Measurements from ENCODE around the gene TERT.
"Not testable (repeated sequence)": the region's sequence is repeated elsewhere in the genome, so short reads cannot be mapped to it uniquely, and the experiment has no call there.

The TERT gene

DNA sequence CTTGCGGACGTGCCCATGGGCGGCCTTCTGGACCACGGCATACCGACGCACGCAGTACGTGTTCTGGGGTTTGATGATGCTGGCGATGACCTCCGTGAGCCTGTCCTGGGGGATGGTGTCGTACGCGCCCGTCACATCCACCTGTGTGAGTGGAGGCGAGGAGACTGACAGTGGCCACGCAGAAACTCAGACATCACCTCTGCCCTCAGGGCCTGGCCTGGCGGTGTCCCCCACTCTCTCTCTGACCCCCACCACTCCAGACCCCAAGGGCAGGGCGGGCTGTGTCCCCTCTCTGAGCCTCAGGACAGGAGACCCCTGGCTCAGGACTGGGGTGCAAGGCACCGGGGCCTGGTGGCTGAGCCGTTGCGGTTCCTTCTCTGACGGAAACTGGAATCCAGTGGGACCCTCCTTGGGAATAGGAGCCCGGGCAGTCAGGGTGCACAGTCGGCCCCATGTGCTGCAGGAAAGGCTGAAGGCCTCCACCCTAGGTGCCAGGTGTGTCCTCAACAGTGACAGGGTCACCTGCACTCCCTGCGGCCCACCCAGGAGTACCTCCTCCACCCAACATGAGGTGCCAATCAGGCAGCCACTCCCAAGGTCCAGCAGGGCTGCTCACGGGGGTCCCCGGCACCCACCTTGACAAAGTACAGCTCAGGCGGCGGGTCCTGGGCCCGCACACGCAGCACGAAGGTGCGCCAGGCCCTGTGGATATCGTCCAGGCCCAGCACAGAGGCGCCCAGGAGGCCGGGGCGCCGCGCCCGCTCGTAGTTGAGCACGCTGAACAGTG is 16.0 kb downstream of the TERT start:
- no peak for DNase-seq (ENCODE audit: low read depth)

DNA sequence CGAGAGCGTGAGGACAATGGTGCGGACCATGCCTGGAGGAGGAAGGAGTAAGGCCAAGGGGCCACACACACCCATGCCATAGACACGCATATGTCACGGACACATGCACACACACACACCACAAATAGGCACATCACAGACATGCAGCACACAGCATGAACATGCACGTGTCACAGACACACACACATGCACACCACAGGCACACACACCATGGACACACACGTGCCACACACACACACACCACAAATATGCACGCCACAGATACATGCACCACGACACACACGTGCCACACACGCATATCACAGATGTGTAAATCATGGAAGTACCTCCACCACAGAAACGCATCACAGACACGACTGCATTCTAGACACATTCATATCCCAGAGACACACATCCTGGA is 16.7 kb downstream of the TERT start:
- DNase-seq (ENCODE audit: low read depth): no peak

DNA sequence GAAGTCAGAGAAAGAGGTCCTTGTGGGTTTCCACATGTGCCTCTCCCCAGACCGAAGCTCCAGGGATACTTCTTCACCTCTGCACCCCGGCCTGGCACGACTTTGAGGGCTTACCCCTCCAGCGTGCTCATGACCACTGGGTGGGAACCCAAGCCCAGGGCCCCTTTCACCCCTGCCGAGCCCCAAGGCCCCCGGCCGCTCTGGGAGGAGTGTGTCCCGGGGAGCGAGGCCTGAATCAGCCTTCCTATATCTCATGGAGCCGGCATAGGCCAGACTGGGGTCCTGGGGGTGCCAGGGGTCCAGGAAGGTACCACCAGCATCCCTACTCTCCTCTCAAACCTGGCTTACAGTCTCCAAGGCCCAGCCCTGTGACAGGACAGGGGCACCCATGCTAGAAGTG is 17.1 kb downstream of the TERT start:
- no peak for DNase-seq (ENCODE audit: low read depth)

DNA sequence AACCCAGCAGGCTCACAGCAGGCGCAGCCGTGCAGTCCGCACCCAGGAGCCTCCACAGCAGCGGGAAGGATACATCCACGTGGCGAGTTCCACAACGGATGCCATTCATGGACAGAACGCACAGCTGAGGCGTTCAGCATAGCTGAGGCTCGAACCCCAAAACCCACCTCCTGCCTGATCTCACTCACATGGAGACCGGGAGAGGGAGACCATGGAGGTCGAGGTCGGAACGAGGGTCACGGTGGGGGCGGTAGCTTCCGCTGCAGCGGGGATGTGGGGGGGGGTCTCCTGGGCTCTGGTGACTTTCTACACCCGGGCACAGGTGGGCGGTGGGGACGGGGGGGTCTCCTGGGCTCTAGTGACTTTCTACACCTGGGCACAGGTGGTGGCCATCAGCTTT is 17.5 kb downstream of the TERT start:
- DNase-seq (ENCODE audit: low read depth): no peak

DNA sequence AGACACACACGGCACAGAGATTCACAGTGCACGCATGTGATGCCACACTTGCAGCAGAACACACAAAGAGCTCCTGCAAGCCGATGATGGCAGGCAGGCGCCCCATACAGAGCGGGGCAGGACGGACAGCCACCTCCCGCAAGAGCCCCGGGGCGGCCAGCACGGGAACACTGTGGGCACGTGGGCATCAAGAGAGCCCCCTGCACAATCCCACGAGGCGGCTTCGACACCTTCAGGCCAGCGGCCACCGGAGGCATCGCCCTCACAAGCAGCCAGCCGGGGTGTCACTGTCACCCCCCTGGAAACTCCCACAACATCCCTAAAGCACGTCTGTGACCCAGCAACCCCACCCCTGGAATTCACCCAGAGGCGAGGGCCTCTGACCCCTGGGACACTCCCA is 17.9 kb downstream of the TERT start:
- no peak for DNase-seq (ENCODE audit: low read depth)

DNA sequence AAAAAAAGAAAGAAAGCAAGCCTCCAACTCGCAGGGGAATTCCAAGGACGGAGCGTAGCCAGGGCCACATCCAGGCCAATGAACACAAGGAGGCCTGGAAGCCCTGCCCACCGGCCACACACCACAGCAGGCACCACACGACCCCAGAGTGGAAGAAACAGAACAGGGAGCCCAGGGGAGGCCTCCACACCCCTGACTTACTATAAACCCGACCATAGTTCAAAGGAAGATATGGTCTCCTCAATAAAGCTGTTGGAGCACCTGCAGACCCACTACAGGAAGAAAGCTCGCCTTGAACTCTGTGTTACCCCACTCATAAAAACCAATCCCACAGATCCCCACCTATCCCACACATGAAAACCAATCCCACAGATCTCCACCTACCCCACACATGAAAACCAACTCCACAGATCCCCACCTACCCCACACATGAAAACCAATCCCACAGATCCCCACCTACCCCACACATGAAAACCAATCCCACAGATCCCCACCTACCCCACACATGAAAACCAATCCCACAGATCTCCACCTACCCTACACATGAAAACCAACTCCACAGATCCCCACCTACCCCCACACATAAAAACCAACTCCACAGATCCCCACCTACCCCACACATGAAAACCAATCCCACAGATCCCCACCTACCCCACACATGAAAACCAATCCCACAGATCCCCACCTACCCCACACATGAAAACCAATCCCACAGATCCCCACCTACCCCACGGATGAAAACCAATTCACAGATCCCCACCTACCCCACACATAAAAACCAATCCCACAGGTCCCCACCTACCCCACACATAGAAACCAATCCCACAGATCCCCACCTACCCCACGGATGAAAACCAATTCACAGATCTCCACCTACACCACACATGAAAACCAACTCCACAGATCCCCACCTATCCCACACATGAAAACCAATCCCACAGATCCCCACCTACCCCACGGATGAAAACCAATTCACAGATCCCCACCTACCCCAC is 19.2 kb downstream of the TERT start:
- DNase-seq (ENCODE audit: low read depth): not testable (repeated sequence)

DNA sequence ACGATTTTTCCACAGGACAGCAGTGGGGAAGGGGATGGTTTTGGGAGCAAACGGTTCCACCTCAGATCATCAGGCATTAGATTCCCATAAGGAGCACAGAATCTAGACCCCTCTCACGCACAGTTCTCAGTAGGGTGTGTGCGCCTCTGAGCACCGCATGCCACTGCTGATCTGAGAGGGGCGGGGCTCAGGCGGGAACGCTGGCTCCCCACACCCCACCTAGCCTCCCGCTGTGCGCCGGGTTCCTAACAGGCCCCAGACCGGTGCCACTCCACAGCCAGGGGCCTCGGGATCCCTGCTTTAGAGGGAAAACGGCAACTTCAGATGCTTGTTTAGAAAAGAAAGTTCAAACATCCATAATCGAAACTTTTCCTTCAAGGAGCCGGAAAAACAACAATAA is 20.4 kb downstream of the TERT start:
- DNase-seq (ENCODE audit: low read depth): no peak

DNA sequence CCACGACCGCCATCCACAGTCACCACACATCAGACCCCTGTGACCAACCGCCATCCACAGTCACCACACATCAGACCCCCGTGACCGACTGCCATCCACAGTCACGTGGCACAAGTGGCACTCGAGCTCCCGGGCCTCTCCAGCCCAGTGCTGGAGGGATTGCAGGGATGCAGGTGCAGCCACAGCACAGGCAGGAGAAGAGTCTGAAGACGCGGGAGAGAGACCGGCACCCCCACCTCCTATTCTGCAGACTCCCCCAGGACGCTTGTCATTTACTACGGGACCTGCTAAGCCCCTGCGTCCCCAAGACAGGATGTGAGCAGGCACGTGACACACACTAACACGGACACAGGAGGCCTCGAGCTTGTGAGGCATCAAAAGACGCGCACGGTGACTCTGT is 21.1 kb downstream of the TERT start:
- no peak for DNase-seq (ENCODE audit: low read depth)

DNA sequence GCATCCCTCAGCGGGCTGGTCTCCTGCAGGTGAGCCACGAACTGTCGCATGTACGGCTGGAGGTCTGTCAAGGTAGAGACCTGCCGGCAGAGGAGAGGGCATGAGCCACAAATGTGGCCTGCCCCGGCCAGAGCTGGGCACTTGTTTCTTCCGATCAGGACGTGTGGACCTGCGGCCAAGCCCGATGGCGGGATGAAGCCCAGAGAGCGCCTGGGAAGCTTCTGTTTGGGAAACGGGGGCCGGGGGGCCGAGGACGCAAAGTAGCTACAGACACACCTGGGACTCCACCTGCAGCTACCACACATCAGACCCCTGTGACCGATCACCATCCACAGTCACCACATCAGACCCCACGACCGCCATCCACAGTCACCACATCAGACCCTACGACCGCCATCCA is 22.7 kb downstream of the TERT start:
- DNase-seq (ENCODE audit: low read depth): no peak

DNA sequence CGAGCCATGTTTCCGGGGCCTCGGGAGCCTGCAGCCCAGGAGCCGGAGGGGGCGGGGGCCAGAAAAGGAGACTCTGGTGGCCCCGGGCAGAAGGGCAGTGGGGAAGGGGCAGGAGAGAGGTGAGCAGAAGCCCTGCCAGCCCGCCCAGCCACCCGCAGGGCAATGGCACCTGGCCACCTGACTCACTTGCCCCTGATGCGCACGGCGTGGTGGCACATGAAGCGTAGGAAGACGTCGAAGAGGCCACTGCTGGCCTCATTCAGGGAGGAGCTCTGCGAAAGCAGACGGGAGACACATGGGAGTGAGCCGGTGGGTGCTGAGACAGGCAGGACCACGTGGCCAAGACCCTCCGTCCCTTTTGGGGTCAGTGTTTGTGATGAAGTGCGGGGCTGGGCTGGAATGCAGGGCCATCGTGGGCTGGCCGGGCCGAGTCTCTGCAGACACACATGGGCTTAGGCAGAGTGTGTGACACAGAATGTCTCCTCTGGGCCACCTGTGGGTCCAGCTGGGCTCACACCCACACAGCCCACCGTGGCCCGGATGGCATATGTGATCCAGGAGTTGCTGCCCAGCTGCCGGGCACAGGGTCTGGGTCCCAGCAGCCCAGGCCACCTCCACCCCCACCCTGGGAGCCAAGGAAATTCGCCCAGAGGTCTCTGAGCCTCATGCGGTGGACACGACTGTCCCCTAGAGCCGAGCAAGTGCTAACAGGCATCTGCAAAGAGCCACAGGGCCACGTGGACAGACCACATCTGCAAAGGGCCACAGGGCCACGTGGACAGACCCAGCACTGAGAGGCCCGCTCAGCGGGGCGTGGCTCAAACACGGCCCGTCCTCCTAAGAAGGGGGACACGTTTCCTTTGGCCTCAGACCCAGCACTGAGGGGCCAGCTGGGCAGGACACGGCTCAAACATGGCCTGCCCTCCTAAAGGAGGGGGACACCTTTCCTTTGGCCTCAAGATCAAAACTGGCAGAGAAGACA is 23.6 kb downstream of the TERT start:
- no peak for DNase-seq (ENCODE audit: low read depth)

DNA sequence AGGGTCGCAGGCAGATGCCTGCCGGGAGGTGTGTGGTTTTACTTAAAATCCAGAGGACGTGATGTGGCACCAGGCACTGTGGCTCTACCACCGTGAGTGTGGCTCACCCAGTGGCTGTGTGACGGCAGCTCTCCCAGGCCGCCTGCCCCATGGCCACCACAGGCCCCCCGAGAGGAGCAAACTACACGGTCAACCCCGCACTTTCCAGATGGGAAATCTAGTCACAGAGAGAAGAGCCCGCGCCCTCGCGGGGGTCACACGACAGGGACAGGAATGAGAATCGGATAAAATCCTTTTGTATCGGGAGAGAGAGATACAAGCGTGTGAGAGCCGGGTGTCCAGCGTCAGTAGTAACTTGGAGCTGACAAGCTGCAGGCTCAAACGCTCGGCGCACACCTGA is 24.4 kb downstream of the TERT start:
- DNase-seq (ENCODE audit: low read depth): no peak

DNA sequence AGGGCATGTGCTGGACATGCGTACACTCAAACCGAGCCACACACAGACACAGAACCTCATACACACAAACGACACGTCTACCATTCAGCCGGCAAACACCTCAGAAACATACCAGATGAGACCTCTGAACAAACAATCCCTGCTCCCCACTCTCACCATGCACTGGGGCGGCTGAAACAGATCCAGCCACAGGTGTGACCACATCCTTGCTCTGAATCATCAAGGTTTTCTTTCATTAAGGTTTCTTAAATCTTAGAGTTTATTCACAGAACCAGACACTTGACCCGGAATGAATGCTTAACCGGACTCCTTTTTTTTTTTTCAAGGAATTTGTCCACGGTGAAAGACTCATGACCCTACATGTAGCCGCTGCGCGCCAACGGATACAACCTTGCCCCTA is 26.2 kb downstream of the TERT start:
- no peak for DNase-seq (ENCODE audit: low read depth)

DNA sequence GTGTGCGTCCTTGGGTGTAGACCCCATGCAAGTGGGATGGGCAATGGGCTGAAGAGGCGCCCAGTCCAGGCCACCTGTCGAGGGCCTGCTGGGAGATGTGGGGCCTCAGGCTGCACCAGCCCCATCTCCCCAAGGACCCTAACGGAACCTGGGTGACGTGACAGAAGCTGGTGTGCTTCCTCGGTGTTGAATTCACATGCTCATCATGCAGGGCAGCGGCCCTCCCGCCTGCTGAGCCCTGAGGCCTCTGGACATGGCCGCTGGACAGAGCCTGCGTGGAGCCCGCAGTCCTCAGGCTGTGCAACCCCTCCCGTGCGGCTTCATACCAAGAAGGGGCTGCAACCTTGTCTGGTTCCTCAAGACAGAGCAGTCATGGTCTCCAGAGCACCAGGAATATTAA is 26.8 kb downstream of the TERT start:
- no peak for DNase-seq (ENCODE audit: low read depth)

DNA sequence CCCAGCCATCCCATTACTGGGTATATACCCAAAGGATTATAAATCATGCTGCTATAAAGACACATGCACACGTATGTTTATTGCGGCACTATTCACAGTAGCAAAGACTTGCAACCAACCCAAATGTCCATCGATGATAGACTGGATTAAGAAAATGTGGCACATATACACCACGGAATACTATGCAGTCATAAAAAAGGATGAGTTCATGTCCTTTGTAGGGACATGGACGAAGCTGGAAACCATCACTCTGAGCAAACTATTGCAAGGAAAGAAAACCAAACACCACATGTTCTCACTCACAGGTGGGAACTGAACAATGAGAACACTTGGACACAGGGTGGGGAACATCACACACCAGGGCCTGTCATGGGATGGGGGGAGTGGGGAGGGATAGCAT is 27.4 kb downstream of the TERT start:
- not testable (repeated sequence) for DNase-seq (ENCODE audit: low read depth)

DNA sequence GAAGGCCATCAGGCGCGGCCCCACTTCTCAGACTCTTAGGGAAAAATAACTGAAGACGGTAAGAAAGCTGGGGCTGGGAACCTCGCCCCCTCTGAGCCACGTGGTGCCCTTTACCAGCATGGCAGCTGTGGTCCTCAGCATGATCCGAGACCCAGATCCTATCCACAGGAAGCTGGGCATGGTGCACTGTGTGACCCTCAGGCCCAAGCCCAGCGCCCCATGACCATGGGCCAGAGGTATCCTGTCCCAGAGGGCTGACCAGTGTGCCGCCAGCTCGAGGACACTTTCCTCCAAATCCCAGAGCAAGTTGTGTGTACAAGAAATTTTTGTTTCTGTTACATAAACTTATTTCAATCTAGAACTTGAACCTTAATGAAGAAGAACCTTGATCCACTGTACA is 28.1 kb downstream of the TERT start:
- DNase-seq (ENCODE audit: low read depth): no peak

DNA sequence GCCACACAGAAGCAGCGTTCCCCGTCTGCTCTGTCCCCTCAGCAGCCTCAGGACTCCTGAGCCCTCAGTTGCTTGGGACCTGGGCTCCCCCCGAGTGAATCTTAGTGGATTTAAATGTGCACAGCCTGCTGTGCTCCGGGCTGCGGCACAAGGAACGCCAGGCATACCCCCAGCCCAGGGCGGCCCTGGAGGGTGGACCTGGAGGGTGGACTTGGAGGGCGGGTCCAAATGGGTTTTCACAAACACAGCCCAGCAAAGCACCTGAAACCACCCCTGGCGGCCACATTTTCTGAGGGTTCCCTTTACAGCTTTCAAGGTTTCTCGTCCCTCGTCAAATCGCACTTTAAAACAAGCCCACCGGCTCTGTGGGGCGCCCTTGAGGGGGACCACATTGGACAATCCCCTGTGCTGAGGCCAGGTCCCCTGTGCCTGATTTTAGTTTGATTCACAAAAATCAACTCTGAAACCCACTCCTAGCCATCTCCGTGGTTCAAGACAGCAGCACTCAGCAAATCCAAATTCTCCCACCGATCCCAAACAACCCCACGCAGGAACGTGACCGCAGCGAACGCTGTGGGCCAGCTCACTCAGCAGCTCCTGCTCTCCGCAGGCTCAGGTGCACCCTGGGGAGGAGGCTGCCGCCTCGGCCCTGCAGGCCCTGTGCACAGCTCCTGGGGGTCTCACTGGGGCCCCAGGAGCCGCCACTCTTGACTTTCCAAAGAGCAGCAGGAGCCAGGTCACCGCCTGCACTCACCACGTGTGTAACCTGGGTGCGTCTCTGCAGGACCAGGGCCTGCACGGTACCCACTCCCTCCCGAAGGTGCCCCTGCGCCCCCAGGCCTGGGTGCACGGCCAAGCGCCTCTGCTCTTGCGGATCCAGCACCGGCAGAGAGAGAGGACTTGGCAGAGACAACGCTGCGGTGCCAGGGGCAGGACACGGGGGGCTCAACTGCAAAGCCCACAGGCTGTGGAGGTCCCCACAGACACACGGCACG is 29.1 kb downstream of the TERT start:
- DNase-seq (ENCODE audit: low read depth): no peak

DNA sequence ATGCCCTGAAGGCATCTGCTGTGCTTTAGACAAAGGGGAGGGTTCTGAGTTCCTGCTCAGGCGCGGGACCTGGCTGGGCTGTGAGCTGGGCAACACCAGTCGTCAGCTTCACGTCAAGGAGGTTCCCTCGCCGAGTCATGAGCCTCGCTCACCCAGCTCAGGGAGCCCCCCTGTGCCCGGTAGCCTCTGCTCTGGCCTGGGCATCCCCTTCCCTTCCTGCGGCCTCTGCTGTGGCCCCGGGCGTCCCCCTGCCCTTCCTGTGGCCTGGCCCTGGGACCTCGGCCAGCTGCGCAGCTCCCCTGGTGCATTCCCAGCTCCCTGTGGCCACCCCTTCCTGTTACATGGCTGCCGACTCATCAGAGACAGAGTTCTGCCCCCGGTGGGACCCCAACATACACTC is 29.8 kb downstream of the TERT start:
- DNase-seq (ENCODE audit: low read depth): no peak

DNA sequence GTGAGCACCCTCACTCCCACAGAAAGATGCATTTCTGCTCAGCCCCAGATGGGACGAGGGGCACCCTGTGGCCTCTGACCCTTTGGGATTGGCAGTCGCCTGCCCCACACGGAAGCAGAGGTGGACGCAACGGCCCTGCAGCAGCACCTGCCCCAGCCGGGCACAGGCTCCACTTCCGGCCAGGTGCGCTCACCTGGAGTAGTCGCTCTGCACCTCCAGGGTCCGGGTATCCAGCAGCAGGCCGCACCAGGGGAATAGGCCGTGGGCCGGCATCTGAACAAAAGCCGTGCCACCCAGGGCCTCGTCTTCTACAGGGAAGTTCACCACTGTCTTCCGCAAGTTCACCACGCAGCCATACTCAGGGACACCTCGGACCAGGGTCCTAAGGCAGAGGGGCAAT is 30.7 kb downstream of the TERT start:
- DNase-seq (ENCODE audit: low read depth): no peak

DNA sequence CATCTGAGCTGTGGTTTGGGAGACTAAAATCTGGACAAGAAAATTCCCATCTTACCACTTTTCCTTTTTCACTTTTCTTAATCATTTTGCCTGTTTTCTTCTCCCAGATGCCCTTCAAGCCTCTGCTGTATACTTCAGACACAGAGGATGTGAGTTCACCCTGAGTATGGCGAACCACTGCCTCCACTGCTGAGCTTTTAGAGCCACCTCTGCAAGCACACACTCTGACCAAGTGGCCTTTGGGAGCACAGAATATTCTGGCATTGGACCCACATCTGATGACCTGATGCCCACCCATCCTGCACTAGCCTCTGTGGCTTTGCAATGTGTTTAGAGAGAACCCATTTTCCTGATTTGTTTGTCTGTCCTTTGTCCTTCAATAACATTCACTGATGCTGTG is 32.5 kb downstream of the TERT start:
- DNase-seq (ENCODE audit: low read depth): peak; percentile 8

DNA sequence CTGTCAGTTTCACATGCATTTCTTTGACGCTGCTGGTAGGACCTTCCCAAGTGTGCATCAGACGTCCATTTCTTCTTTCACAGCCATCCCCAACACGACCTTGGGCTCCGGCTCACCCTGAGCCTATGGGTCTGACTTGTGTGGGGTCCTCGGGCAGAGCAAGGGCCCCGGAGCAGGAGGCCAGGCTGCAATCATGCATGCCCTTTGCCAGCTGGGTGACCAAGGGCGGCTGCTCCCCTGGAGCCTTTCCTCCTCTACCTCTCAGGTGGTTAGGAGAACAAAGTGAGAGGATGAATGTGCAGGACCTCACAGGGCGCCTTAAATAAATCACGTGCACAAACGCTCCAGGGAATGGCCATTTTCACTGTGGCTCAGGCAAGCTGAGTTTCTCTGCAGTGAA is 33.2 kb downstream of the TERT start:
- no peak for DNase-seq (ENCODE audit: low read depth)
